OCI-LY3 (cell line): ENCODE results near the gene ARHGAP18.

ENCODE experiments used
- CTCF ChIP-seq: fragments of 200-600, 300-600 bp; sonication (generic); IDR thresholded peaks from 2 replicates; pipeline ENCODE4 v1.5.1; 2014; ENCODE audit warnings: antibody characterized with exemption, low read length, low read depth
- EZH2phosphoT487 ChIP-seq: fragments of 200-600 bp; shearing (Covaris generic); IDR thresholded peaks from 2 replicates; pipeline ENCODE4 v1.6.1; 2018; ENCODE audit warnings: antibody characterized with exemption, mixed run types, low read depth

- TF ChIP-seq CTCF: no peak
- TF ChIP-seq EZH2phosphoT487: no peak
Observed at GRCh38 chr6:129632172-129632613, 77.8 kb downstream of the ARHGAP18 start.
